OCI-LY3 (cell line): ENCODE measurements around the gene UBE2E2.

Experiments
- H2AFZ ChIP-seq: fragments of 200-600, 300-600 bp; shearing (Covaris generic); 2 replicates; pipeline ENCODE4 v1.6.0; 2014; ENCODE audit warnings: antibody characterized with exemption, low read depth, low read length
- H3K27ac ChIP-seq: fragments of 200-600, 300-600 bp; sonication (generic); 2 replicates; pipeline ENCODE4 v1.5.1; 2014; ENCODE audit warnings: mild to moderate bottlenecking, low read length, moderate library complexity, mixed read lengths
- H3K27me3 ChIP-seq: fragments of 200-600, 300-600 bp; sonication (generic); 2 replicates; pipeline ENCODE4 v1.6.1; 2014; ENCODE audit warnings: low read depth, low read length, mixed read lengths
- H3K36me3 ChIP-seq: fragments of 200-600, 300-600 bp; sonication (generic); replicated peaks from 2 replicates; pipeline ENCODE3; 2014; ENCODE audit warnings: low read depth, low read length, mixed read lengths
- H3K4me1 ChIP-seq: fragments of 300-600, 200-600 bp; sonication (generic); 2 replicates; pipeline ENCODE4 v1.6.1; 2014; ENCODE audit warnings: low read length, mixed read lengths
- H3K4me2 ChIP-seq: fragments of 200-600, 300-600 bp; sonication (generic); 2 replicates; pipeline ENCODE4 v1.6.1; 2014; ENCODE audit warnings: low read length, mixed read lengths
- H3K4me3 ChIP-seq: fragments of 300-600, 200-600 bp; sonication (generic); 2 replicates; pipeline ENCODE4 v1.5.1; 2014; ENCODE audit warnings: antibody characterized with exemption, mild to moderate bottlenecking, low read length, moderate library complexity
- H3K79me2 ChIP-seq: fragments of 300-600, 200-600 bp; shearing (Covaris generic); 2 replicates; pipeline ENCODE4 v1.6.1; 2014; ENCODE audit warnings: mild to moderate bottlenecking, low read length, mixed read lengths
- H3K9ac ChIP-seq: fragments of 300-600, 200-600 bp; shearing (Covaris generic); 2 replicates; pipeline ENCODE4 v1.6.0; 2014; ENCODE audit warnings: mild to moderate bottlenecking, low read length, moderate library complexity
- H3K9me3 ChIP-seq: fragments of 200-600, 300-600 bp; shearing (Covaris generic); 2 replicates; pipeline ENCODE4 v1.6.1; 2014; ENCODE audit warnings: low read length, mixed read lengths; ENCODE audit not compliant: insufficient read depth
- H4K20me1 ChIP-seq: fragments of 200-600, 300-600 bp; sonication (generic); 2 replicates; pipeline ENCODE4 v1.6.1; 2016; ENCODE audit warnings: low read length, mixed read lengths; ENCODE audit not compliant: insufficient read depth
- EZH2phosphoT487 ChIP-seq: fragments of 200-600 bp; shearing (Covaris generic); IDR thresholded peaks from 2 replicates; pipeline ENCODE4 v1.6.1; 2018; ENCODE audit warnings: antibody characterized with exemption, mixed run types, low read depth
- TF ChIP-seq, protein P1 (sequence below): fragments of 200-600, 300-600 bp; sonication (generic); IDR thresholded peaks from 2 replicates; pipeline ENCODE4 v1.5.1; 2014; ENCODE audit warnings: antibody characterized with exemption, low read length, low read depth

The UBE2E2 gene

DNA sequence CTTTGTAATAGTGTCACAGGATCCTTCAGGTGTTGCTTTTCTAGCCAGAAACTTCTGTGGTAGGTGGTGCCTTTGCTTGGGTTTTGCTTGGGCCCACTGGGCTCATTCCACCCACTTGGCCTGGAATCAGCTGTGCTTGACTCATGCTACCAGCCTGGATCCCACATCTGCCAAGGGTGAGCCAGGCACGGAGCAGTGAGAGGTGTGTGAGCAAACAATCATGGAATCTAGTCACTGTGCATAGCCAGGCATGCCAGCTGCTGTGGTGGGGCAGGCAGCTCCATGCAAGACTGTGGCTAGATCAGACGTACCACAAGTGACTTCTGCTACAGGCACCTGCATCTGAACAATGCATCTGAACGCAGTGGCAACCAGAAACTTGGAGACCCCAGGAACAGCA is 275.9 kb downstream of the UBE2E2 start:
- peaks cover 15% of the 10 kb centered on the region; the same call in 1 of the 2 replicates for H3K9me3 ChIP-seq
- H3K4me1 ChIP-seq = no peaks in the 10 kb centered on the region
- H2AFZ ChIP-seq = no peak overlapping the region
- H3K79me2 ChIP-seq = no peaks in the 10 kb centered on the region
- H3K4me3 ChIP-seq = no peak overlapping the region
- TF ChIP-seq EZH2phosphoT487 = no peak
- TF ChIP-seq, protein P1, sequence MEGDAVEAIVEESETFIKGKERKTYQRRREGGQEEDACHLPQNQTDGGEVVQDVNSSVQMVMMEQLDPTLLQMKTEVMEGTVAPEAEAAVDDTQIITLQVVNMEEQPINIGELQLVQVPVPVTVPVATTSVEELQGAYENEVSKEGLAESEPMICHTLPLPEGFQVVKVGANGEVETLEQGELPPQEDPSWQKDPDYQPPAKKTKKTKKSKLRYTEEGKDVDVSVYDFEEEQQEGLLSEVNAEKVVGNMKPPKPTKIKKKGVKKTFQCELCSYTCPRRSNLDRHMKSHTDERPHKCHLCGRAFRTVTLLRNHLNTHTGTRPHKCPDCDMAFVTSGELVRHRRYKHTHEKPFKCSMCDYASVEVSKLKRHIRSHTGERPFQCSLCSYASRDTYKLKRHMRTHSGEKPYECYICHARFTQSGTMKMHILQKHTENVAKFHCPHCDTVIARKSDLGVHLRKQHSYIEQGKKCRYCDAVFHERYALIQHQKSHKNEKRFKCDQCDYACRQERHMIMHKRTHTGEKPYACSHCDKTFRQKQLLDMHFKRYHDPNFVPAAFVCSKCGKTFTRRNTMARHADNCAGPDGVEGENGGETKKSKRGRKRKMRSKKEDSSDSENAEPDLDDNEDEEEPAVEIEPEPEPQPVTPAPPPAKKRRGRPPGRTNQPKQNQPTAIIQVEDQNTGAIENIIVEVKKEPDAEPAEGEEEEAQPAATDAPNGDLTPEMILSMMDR = no peak
- no peak overlapping the region for H3K27ac ChIP-seq
- H3K4me2 ChIP-seq = no peak overlapping the region
- no peaks in the 10 kb centered on the region for H4K20me1 ChIP-seq
- H3K9ac ChIP-seq = no peak overlapping the region
- no peaks in the 10 kb centered on the region for H3K27me3 ChIP-seq
- peaks cover 19% of the 10 kb centered on the region for H3K36me3 ChIP-seq

DNA sequence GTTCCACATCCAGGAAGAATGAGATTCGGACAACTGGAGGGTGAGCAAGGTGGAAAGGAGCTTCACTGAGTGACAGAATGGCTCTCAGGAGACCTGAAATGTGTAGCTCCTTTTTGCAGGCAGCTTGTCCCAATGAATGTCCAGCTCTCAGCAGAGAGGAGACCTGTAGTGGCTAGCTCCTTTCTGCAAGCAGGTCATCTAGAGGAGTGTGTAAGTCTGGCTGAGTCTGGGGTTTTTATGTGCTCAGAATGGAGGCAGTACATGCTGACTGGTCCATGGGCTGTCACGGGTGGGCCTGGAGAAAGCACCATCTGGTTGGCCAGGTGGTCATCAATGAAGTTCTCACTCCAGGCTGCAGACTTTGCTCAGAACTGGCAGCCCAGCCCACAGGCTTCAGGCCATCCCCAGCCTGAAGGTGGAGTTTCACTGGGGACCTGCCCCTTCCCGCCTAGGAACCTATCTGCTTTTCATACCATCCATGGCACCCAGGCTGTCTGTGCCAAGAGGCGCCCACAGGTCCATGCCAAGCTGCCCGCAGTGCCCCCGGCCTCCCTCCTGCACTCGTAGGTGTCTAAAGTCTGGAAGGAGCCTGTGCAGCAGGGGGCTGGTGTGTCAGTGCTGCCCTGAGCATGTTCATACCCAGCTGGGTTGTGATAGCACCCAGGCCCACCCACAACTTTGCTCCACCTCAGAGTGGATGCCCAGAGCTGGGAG is 276.6 kb downstream of the UBE2E2 start:
- no peaks in the 10 kb centered on the region for H4K20me1 ChIP-seq
- no peaks in the 10 kb centered on the region for H3K4me1 ChIP-seq
- no peak overlapping the region for H3K4me3 ChIP-seq
- no peak overlapping the region for H3K9ac ChIP-seq
- peaks cover 19% of the 10 kb centered on the region for H3K36me3 ChIP-seq
- no peaks in the 10 kb centered on the region for H3K79me2 ChIP-seq
- no peak overlapping the region for H3K27ac ChIP-seq
- TF ChIP-seq, protein P1 = no peak
- no peak for TF ChIP-seq EZH2phosphoT487
- H2AFZ ChIP-seq = no peak overlapping the region
- no peaks in the 10 kb centered on the region for H3K27me3 ChIP-seq
- H3K9me3 ChIP-seq = peaks cover 15% of the 10 kb centered on the region; the same call in 1 of the 2 replicates
- no peak overlapping the region for H3K4me2 ChIP-seq

DNA sequence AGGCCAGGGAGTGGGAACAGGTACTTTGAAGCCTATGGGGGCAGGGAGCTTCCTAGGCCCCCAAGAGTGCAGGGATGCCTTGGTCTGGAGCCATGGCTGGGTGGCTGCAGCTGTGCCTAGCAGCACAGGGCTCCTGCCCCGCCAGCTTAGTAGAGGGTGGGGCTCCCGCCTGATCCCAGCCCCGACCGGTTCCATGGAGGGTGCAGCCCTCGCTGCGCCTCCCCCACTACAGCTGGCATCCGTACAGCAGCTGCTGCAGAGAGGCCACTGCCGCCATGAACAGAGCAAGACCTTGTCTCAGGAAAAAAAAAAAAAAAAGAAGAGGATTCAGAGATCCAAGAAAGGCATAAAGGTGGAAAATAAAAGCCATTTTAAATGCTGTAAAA is 277.2 kb downstream of the UBE2E2 start:
- H3K4me1 ChIP-seq = no peaks in the 10 kb centered on the region
- no peaks in the 10 kb centered on the region for H3K79me2 ChIP-seq
- H3K36me3 ChIP-seq = peaks cover 19% of the 10 kb centered on the region
- no peak overlapping the region for H3K9ac ChIP-seq
- no peak for TF ChIP-seq EZH2phosphoT487
- TF ChIP-seq, protein P1 = no peak
- H2AFZ ChIP-seq = no peak overlapping the region
- no peak overlapping the region for H3K4me2 ChIP-seq
- H3K4me3 ChIP-seq = no peak overlapping the region
- no peaks in the 10 kb centered on the region for H3K27me3 ChIP-seq
- no peaks in the 10 kb centered on the region for H4K20me1 ChIP-seq
- H3K9me3 ChIP-seq = peaks cover 15% of the 10 kb centered on the region; the same call in 1 of the 2 replicates
- H3K27ac ChIP-seq = no peak overlapping the region

DNA sequence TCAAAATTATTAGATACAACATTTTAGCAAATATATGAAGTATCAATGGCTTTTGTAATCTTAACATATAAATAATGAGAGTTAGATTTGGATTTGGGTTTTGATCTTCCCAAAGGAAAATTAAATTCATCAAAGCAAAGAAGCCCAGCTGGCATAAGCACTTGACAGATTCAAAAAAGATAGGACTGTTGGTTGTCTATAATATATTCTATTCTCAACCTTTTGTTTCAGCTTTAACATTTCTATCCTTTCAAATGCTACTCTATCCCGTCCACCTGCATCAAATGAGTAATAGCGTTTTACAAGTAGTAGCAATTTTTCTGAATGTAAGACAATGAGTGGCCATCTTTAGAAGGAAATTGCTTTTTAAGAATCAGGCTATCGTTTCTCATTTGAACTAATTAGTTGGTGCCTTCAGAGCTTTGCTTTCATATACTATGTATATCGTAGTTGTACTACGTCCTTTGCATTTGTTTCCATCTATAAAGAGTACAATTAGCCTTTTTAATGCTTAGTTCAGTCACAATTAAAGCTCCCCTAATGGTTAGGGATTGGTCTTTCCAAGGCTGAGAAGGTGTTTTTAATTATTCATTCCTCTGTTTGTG is 278.0 kb downstream of the UBE2E2 start:
- Histone ChIP-seq H3K9me3 (peaks cover 15% of the 10 kb centered on the region; the same call in 1 of the 2 replicates), H3K27ac (no peak overlapping the region), H3K36me3 (peaks cover 25% of the 10 kb centered on the region), H4K20me1 (no peaks in the 10 kb centered on the region), H3K27me3 (no peaks in the 10 kb centered on the region), H3K4me1 (no peaks in the 10 kb centered on the region), H3K4me3 (no peak overlapping the region), H2AFZ (no peak overlapping the region), H3K4me2 (no peak overlapping the region), H3K9ac (no peak overlapping the region), H3K79me2 (0 out of 2 replicates have a peak, but pooled peaks cover 2% of the 10 kb centered on the region)
- TF ChIP-seq, protein P1 = no peak
- no peak for TF ChIP-seq EZH2phosphoT487
